GM12878 (cell line): ENCODE results near the gene SRP72. TPM values are rescaled to one million over a fixed set of nuclear protein-coding genes. Genes with fewer than 3 reads are reported as not detected.
A peak's percentile ranks its signal among the peaks of the same experiment; 100 is the strongest.

Experiments
- ATAC-seq: fragments of 200-7000 bp; cut with Tn5 transposase; 3 replicates; pipeline ENCODE4 v1.9.1; 2020; ENCODE audit warnings: mild to moderate bottlenecking, moderate library complexity
- BruUV-seq: library from RNA; stranded (reverse); fragments of 400-500 nt; replicated peaks from 2 replicates; lab custom pipeline; 2021; lab: Mats Ljungman, UMichigan
- CTCF ChIA-PET: fragments of 300-600 bp; sonication (Branson Sonifier 250); formaldehyde crosslinking; extraction: SDS; loops from one replicate; lab custom pipeline; 2021; ENCODE audit warnings: inconsistent platforms; lab: Yijun Ruan, JAX
- POLR2A ChIA-PET: fragments of 350-600 bp; formaldehyde crosslinking; extraction: SDS; loops from one replicate; lab custom pipeline; 2021; ENCODE audit warnings: inconsistent platforms; lab: Charles Lee
- RAD21 ChIA-PET: fragments of 300-600 bp; sonication (Branson Sonifier 250); formaldehyde crosslinking; loops from one replicate; lab custom pipeline; 2023; ENCODE audit warnings: antibody characterized with exemption; ENCODE audit not compliant: unreplicated experiment; lab: Charles Lee
- SMC1A ChIA-PET: fragments of 300-600 bp; sonication (Branson Sonifier 250); formaldehyde crosslinking; loops from one replicate; lab custom pipeline; 2023; ENCODE audit not compliant: unreplicated experiment, uncharacterized antibody; lab: Charles Lee
- DNase-seq: peaks from one replicate; pipeline ENCODE4 v3.0.0-alpha.2; 2011; ENCODE audit warnings: low read depth, low spot score
- FAIRE-seq: peaks from 3 replicates; lab custom pipeline; 2011; peaks lifted over from hg19 to GRCh38; lab: Jason Lieb, UNC
- H2AFZ ChIP-seq: 2 replicates; pipeline ENCODE4 v1.6.0; 2011; ENCODE audit warnings: low read depth, low read length, control low read depth; ENCODE audit not compliant: control insufficient read depth
- H3K27ac ChIP-seq: 2 replicates; pipeline ENCODE4 v1.5.1; 2011; ENCODE audit warnings: control low read depth; ENCODE audit not compliant: control insufficient read depth, insufficient read depth
- H3K27me3 ChIP-seq, 2 experiments: replicated peaks in 1 of 2; 2 replicates each; pipeline versions ENCODE4 v1.6.0 to v1.6.1; 2011; ENCODE audit warnings: low read length in 1 of 2; ENCODE audit not compliant: control insufficient read depth in 2 of 2, insufficient read depth in 2 of 2
- H3K36me3 ChIP-seq, 2 experiments: 2 replicates each; pipeline ENCODE4 v1.5.1; 2011; ENCODE audit warnings: low read length in 1 of 2; ENCODE audit not compliant: control insufficient read depth in 2 of 2, insufficient read depth in 2 of 2
- H3K4me1 ChIP-seq: 2 replicates; pipeline ENCODE4 v1.6.1; 2011; ENCODE audit warnings: mild to moderate bottlenecking, low read length, moderate library complexity, mixed read lengths; ENCODE audit not compliant: control insufficient read depth, insufficient read depth
- H3K4me2 ChIP-seq: 2 replicates; pipeline ENCODE4 v1.6.0; 2011; ENCODE audit warnings: control low read depth; ENCODE audit not compliant: control insufficient read depth, insufficient read depth
- H3K4me3 ChIP-seq: fragments of 200-600 bp; sonication (generic); 2 replicates; pipeline ENCODE4 v1.5.1; 2016
- H3K79me2 ChIP-seq: 2 replicates; pipeline ENCODE4 v1.6.0; 2011; ENCODE audit warnings: low read length; ENCODE audit not compliant: control insufficient read depth, insufficient read depth
- H3K9ac ChIP-seq: 2 replicates; pipeline ENCODE4 v1.8.0; 2011; ENCODE audit warnings: low read length, control low read depth, mixed read lengths; ENCODE audit not compliant: control insufficient read depth, insufficient read depth
- H3K9me3 ChIP-seq: replicated peaks from 3 replicates; pipeline ENCODE4 v1.5.1; 2011; ENCODE audit warnings: mild to moderate bottlenecking, low read length; ENCODE audit not compliant: control insufficient read depth, insufficient read depth
- H4K20me1 ChIP-seq: 2 replicates; pipeline ENCODE4 v1.6.0; 2011; ENCODE audit not compliant: control insufficient read depth, insufficient read depth
- CHD4 ChIP-seq: fragments of 200-600 bp; sonication (generic); IDR thresholded peaks from 2 replicates; pipeline ENCODE4 v1.6.1; 2016; ENCODE audit warnings: mild to moderate bottlenecking
- E2F4 ChIP-seq: IDR thresholded peaks from 2 replicates; pipeline ENCODE4 v1.6.1; 2012; ENCODE audit warnings: low read depth, low read length, improper control_type of control experiment
- KDM1A ChIP-seq: fragments of 200-600 bp; sonication (generic); IDR thresholded peaks from 2 replicates; pipeline ENCODE4 v1.6.1; 2016; ENCODE audit warnings: borderline replicate concordance
- MLLT1 ChIP-seq: fragments of 450-650 bp; IDR thresholded peaks from 2 replicates; pipeline ENCODE4 v1.6.1; 2016; ENCODE audit warnings: mild to moderate bottlenecking
- POLR2AphosphoS2 ChIP-seq: IDR thresholded peaks from 2 replicates; pipeline ENCODE4 v1.6.1; 2011; ENCODE audit warnings: low read depth, mild to moderate bottlenecking, low read length, improper control_type of control experiment, moderate library complexity
- RUNX3 ChIP-seq: IDR thresholded peaks from 2 replicates; pipeline ENCODE4 v1.6.1; 2012; ENCODE audit warnings: low read length, inconsistent platforms
- TCF12 ChIP-seq: IDR thresholded peaks from 2 replicates; pipeline ENCODE4 v1.6.1; 2011; ENCODE audit warnings: low read depth, mild to moderate bottlenecking, low read length
- WGBS: methylation state at CpG from one replicate; pipeline ENCODE4 v1.1.6; 2016; ENCODE audit warnings: low lambda C conversion rate; ENCODE audit not compliant: insufficient replicate concordance, insufficient coverage; ENCODE audit errors: missing lambda C conversion rate; 5-methylcytosine and 5-hydroxymethylcytosine counted together
- in situ Hi-C: fragments of 300-500 bp; cut with MboI; formaldehyde crosslinking; loops from 9 replicates; pipeline ENCODE4 v1.14.3; 2018; ENCODE audit warnings: mixed read lengths
- intact Hi-C: fragments of 100-400 bp; cut with micrococcal nuclease; formaldehyde crosslinking; loops from one replicate; pipeline ENCODE4 v1.14.2; 2022; ENCODE audit not compliant: unreplicated experiment
- polyA plus RNA-seq, 11 experiments: library from polyadenylated mRNA; depleted of rRNA in 4 of 11; unstranded in 6 of 11; stranded (reverse) in 5 of 11; fragments of >200 nt; fragmentation: Nextera tagmentation in 4 of 11; fragmentation: Illumina TruSeq in 1 of 11; extraction: Ambion mirVana in 4 of 11; extraction: Trizol in 1 of 11; gene quantifications; 1 replicate in 1 of 11; 2 replicates in 10 of 11; pipeline versions ENCODE4 v1.2.1 to v1.2.3, GENCODE V29; 2011 to 2016; ENCODE audit warnings: inconsistent platforms in 2 of 11, missing spikeins in 2 of 11, low read depth in 1 of 11
- total RNA-seq, 4 experiments: library from RNA; depleted of rRNA in 3 of 4; stranded (reverse); fragments of >200 nt in 3 of 4; fragmentation: Illumina TruSeq in 1 of 4; extraction: Trizol in 1 of 4; gene quantifications; 2 replicates each; pipeline versions ENCODE4 v1.2.1 to v1.2.3, GENCODE V29; 2013 to 2021
- TF ChIP-seq, protein P1 (sequence below): fragments of 450-650 bp; IDR thresholded peaks from 2 replicates; pipeline ENCODE4 v1.6.1; 2017; ENCODE audit warnings: antibody characterized with exemption, mild to moderate bottlenecking, moderate library complexity

SRP72 gene
- total and polyA plus RNA-seq, 10 of the 15 experiments (the other 5 are each of a cell fraction or from before 2014, with no cell fraction given) = 61.6 to 186 (median 133) TPM

GRCh38 chr4:56464581-56464980 lies 2.8 kb upstream of the SRP72 start:
- Histone ChIP-seq H3K27me3 (no peaks in the 10 kb centered on the region), H3K79me2 (peaks cover 52% of the 10 kb centered on the region), H4K20me1 (no peaks in the 10 kb centered on the region), H2AFZ (no peak overlapping the region), H3K9ac (no peak overlapping the region), H3K4me1 (peaks cover 7% of the 10 kb centered on the region; the same call in 1 of the 2 replicates), H3K4me3 (no peak overlapping the region), H3K36me3 (peaks cover 3 to 16% of the 10 kb centered on the region in 2 experiments), H3K27ac (no peak overlapping the region), H3K9me3 (no peaks in the 10 kb centered on the region), H3K4me2 (peak overlapping the region; percentile 38; the same call in 1 of the 2 replicates)
- RAD21 ChIA-PET = interaction anchor here (2.6 kb wide), 1 partner anchor 26 kb away, joined by 8 read pairs; no protein-coding TSS in a partner anchor
- DNase-seq (no peak), FAIRE-seq (no peak), ATAC-seq (no peak)
- WGBS = 100% methylated on average over 3 of the region's 3 CpGs
- intact Hi-C loops (no loop called here), in situ Hi-C loops (no loop called here)
- POLR2A ChIA-PET = interaction anchor here (0.6 to 1.3 kb wide), 3 partner anchors 25 to 464 kb away, joined by 3 to 4 read pairs (median 3); no protein-coding TSS in a partner anchor
- SMC1A ChIA-PET = interaction anchor here (2.2 to 3.2 kb wide), 3 partner anchors 13 to 25 kb away, joined by 8 to 19 read pairs (median 10); no protein-coding TSS in a partner anchor
- TF ChIP-seq CHD4 = no peak
- peak; percentile 37; the same call in 1 of the 2 replicates for TF ChIP-seq POLR2AphosphoS2
- no TSS peak for BruUV-seq
- CTCF ChIA-PET = interaction anchor here (0.9 to 1.4 kb wide), 3 partner anchors 18 to 372 kb away, joined by 3 to 5 read pairs (median 3); no protein-coding TSS in a partner anchor

DNA sequence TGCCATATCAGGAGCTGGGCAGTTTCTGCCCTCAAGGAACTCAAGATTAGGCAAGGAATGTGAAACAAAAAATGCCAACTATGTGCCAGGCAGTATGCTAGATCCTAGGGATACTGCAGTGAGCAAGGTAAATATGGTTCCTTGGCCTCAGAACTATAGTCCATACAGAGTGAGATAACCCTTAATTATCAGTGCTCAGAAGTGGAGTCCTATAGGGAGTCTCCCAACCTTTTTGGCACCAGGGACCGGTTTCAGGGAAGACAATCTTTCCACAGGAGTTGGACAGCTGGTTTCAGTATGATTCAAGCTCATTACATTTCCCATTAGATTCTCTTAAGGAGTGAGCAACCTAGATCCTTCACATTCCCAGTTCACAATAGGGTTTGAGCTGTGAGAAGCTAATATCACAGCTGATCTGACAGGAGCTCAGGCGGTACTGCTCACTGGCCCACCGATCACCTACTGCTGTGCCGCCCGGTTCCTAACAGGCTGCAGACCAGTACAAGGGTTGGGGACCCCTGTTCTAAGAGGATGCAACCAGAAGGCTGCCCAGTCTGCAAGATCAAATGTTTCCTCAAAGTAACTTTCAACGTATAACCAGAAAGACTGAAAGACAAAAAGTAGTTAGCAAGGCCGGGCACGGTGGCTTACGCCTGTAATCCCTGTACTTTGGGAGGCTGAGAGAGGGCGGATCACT lies 1.7 kb upstream of the SRP72 start:
- Histone ChIP-seq H3K4me2 (peak overlapping the region; percentile 97), H3K9ac (peak overlapping the region; percentile 79; the same call in 1 of the 2 replicates), H3K4me3 (peak overlapping the region; percentile 89), H3K27ac (no peak overlapping the region; the same call in 1 of the 2 replicates), H3K4me1 (peaks cover 7% of the 10 kb centered on the region; the same call in 1 of the 2 replicates), H3K36me3 (peaks cover 0 to 6% of the 10 kb centered on the region in 2 experiments), H3K27me3 (no peaks in the 10 kb centered on the region), H4K20me1 (no peaks in the 10 kb centered on the region), H3K9me3 (no peaks in the 10 kb centered on the region), H2AFZ (no peak overlapping the region), H3K79me2 (peaks cover 59% of the 10 kb centered on the region)
- ATAC-seq (no peak), DNase-seq (no peak), FAIRE-seq (no peak)
- ChIA-PET POLR2A (interaction anchor here (0.5 to 1.9 kb wide), 9 partner anchors 15 to 512 kb away, joined by 3 to 15 read pairs (median 4); partner anchors contain the start of genes AASDH, NOA1, PAICS and PPAT), CTCF (interaction anchor here (1.2 to 1.6 kb wide), 5 partner anchors 20 to 518 kb away, joined by 3 to 7 read pairs (median 4); partner anchors contain the start of genes PAICS and PPAT), SMC1A (interaction anchor here (0.6 to 3.2 kb wide), 7 partner anchors 15 to 512 kb away, joined by 3 to 19 read pairs (median 3); no protein-coding TSS in a partner anchor), RAD21 (interaction anchor here (0.8 to 2.6 kb wide), 3 partner anchors 27 to 442 kb away, joined by 3 to 19 read pairs (median 8); partner anchors contain the start of genes PAICS, PPAT and REST)
- in situ Hi-C loops = no loop called here
- no TSS peak for BruUV-seq
- WGBS = 80% methylated on average over 10 of the region's 10 CpGs
- intact Hi-C loops = loop anchor here (2.0 kb wide), 1 partner anchor 29 kb away; the partner anchor contains the start of gene PAICS
- TF ChIP-seq, protein P1, sequence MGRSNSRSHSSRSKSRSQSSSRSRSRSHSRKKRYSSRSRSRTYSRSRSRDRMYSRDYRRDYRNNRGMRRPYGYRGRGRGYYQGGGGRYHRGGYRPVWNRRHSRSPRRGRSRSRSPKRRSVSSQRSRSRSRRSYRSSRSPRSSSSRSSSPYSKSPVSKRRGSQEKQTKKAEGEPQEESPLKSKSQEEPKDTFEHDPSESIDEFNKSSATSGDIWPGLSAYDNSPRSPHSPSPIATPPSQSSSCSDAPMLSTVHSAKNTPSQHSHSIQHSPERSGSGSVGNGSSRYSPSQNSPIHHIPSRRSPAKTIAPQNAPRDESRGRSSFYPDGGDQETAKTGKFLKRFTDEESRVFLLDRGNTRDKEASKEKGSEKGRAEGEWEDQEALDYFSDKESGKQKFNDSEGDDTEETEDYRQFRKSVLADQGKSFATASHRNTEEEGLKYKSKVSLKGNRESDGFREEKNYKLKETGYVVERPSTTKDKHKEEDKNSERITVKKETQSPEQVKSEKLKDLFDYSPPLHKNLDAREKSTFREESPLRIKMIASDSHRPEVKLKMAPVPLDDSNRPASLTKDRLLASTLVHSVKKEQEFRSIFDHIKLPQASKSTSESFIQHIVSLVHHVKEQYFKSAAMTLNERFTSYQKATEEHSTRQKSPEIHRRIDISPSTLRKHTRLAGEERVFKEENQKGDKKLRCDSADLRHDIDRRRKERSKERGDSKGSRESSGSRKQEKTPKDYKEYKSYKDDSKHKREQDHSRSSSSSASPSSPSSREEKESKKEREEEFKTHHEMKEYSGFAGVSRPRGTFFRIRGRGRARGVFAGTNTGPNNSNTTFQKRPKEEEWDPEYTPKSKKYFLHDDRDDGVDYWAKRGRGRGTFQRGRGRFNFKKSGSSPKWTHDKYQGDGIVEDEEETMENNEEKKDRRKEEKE = no peak
- TF ChIP-seq MLLT1 (no peak; the same call in none of the 2 replicates), RUNX3 (no peak), KDM1A (no peak), E2F4 (no peak), TCF12 (no peak)
